ENCODE measurements around the gene NRXN2.

DNA sequence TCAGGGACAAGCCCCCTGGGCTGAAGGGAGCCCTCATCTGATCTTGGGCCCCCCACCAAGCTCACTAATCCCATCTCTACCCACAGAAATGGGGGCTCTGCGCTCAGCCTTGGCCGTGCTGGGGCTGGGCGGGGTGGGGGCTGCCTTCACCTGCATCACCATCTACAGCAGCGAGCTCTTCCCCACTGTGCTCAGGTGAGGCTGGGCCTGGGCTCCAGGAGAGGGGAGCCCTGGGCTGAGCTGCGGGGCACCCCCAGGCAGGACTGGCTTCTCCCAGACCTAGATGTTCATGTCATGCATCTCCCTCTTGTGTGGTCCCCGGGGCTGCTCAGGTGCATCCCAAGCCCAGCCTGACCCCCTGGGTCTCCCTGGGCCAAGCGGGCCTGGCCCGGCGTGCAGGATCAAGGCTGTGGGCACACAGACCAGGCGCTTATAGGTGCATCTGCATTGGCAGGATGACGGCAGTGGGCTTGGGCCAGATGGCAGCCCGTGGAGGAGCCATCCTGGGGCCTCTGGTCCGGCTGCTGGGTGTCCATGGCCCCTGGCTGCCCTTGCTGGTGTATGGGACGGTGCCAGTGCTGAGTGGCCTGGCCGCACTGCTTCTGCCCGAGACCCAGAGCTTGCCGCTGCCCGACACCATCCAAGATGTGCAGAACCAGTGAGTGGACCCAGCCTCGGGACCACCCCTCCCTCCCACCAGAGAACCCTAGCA lies 122.6 kb downstream of the NRXN2 start:
- TF ChIP-seq POLR2A (IDR thresholded peaks at IDR 0.05; ENCODE audit: low read length) (no peak), GATA1 (IDR thresholded peaks at IDR 0.05; ENCODE audit: low read depth, low read length) (no peak)
